RWPE1 (cell line): ENCODE data around the gene PHKB.

ENCODE experiments used
- CTCF ChIA-PET: fragments of 350-600 bp; sonication (Branson Sonifier 250); formaldehyde crosslinking; extraction: SDS; loops from one replicate; lab custom pipeline; 2021; lab: Yijun Ruan, JAX
- POLR2A ChIA-PET: fragments of 400-600 bp; formaldehyde crosslinking; extraction: SDS; loops from one replicate; lab custom pipeline; 2020; ENCODE audit warnings: antibody characterized with exemption; ENCODE audit not compliant: low non-redundant PET; lab: Yijun Ruan, JAX
- DNase-seq: peaks from one replicate; pipeline ENCODE4 v3.0.0; 2012; ENCODE audit warnings: low spot score
- H3K27ac ChIP-seq: fragments of 450-650 bp; 2 replicates; pipeline ENCODE4 v1.5.1; 2017
- CTCF ChIP-seq: fragments of 450-650 bp; conservative IDR thresholded peaks from 2 replicates; pipeline ENCODE4 v1.5.1; 2017; ENCODE audit warnings: low read depth, mild to moderate bottlenecking

Gene PHKB

GRCh38 chr16:47503936-47504335 lies 42.8 kb downstream of the PHKB start:
- no peak for TF ChIP-seq CTCF
- POLR2A ChIA-PET = no interaction called here
- CTCF ChIA-PET = no interaction called here
- DNase-seq = peak; percentile 49
- H3K27ac ChIP-seq = no peak overlapping the region

GRCh38 chr16:47504599-47504998 lies 43.5 kb downstream of the PHKB start:
- peak overlapping the region; percentile 37; the same call in 1 of the 2 replicates for H3K27ac ChIP-seq
- CTCF ChIA-PET = no interaction called here
- POLR2A ChIA-PET = no interaction called here
- DNase-seq = peak; percentile 58
- TF ChIP-seq CTCF = no peak

GRCh38 chr16:47506800-47507199 lies 45.7 kb downstream of the PHKB start:
- H3K27ac ChIP-seq = no peak overlapping the region
- DNase-seq = no peak
- no peak for TF ChIP-seq CTCF
- ChIA-PET CTCF (interaction anchor here (0.6 to 0.7 kb wide), 2 partner anchors 929 to 1106 kb away, joined by 3 read pairs; no protein-coding TSS in a partner anchor), POLR2A (no interaction called here)

- H3K27ac ChIP-seq = no peak overlapping the region
- ChIA-PET POLR2A (no interaction called here), CTCF (no interaction called here)
- DNase-seq = no peak
- TF ChIP-seq CTCF = no peak
These were observed 46.6 kb downstream of the PHKB start for GRCh38 chr16:47507701-47508100.

GRCh38 chr16:47511882-47512281 lies 50.8 kb downstream of the PHKB start:
- CTCF ChIA-PET = interaction anchor here (0.6 kb wide), 1 partner anchor 497 kb away, joined by 3 read pairs; no protein-coding TSS in a partner anchor
- no peak overlapping the region for H3K27ac ChIP-seq
- DNase-seq = no peak
- TF ChIP-seq CTCF = no peak
- POLR2A ChIA-PET = no interaction called here

GRCh38 chr16:47519037-47519436 lies 57.9 kb downstream of the PHKB start:
- H3K27ac ChIP-seq = no peak overlapping the region
- no peak for DNase-seq
- TF ChIP-seq CTCF = no peak
- POLR2A ChIA-PET = no interaction called here
- CTCF ChIA-PET = interaction anchor here (0.6 kb wide), 1 partner anchor 281 kb away, joined by 4 read pairs; no protein-coding TSS in a partner anchor

- TF ChIP-seq CTCF = no peak
- no peak for DNase-seq
- ChIA-PET POLR2A (no interaction called here), CTCF (interaction anchor here (0.6 kb wide), 1 partner anchor 281 kb away, joined by 4 read pairs; no protein-coding TSS in a partner anchor)
- no peak overlapping the region for H3K27ac ChIP-seq
These were observed 58.4 kb downstream of the PHKB start for GRCh38 chr16:47519546-47519945.
